NCI-H446 (cell line): ENCODE data around the gene ITGA3.
"Not testable (repeated sequence)": the region's sequence is repeated elsewhere in the genome, so short reads cannot be mapped to it uniquely, and the experiment has no call there.

Source experiments
- DNase-seq, 2 experiments: peaks; one replicate each; lab custom pipeline; 2025; lab: John Stamatoyannopoulos, UW

The ITGA3 gene

GRCh38 chr17:50052822-50053653, 2.9 kb upstream of the ITGA3 start:
- DNase-seq = no peak

GRCh38 chr17:50053654-50053960, 2.3 kb upstream of the ITGA3 start:
- DNase-seq = no peak

GRCh38 chr17:50055055-50055425, 870 bp upstream of the ITGA3 start:
- DNase-seq = no peak

GRCh38 chr17:50056217-50056960, 479 bp downstream of the ITGA3 start:
- DNase-seq = no peak

- no peak for DNase-seq
These were observed 1.0 kb downstream of the ITGA3 start for GRCh38 chr17:50056961-50057330.

- DNase-seq = no peak
These were observed 1.6 kb downstream of the ITGA3 start for GRCh38 chr17:50057521-50057991.

GRCh38 chr17:50058296-50058953, 2.5 kb downstream of the ITGA3 start:
- no peak for DNase-seq

GRCh38 chr17:50059256-50059655, 3.3 kb downstream of the ITGA3 start:
- no peak for DNase-seq

GRCh38 chr17:50059759-50060273, 3.9 kb downstream of the ITGA3 start:
- DNase-seq = no peak

- DNase-seq = peak in 1 of 2 experiments; percentile 45
These were observed 5.2 kb downstream of the ITGA3 start for GRCh38 chr17:50060951-50061712.

GRCh38 chr17:50061713-50062045, 5.8 kb downstream of the ITGA3 start:
- DNase-seq = not testable (repeated sequence)

- DNase-seq = peak in 1 of 2 experiments; percentile 38
These were observed 6.7 kb downstream of the ITGA3 start for GRCh38 chr17:50062293-50063243.

- DNase-seq = no peak
These were observed 7.8 kb downstream of the ITGA3 start for GRCh38 chr17:50063561-50064252.

GRCh38 chr17:50064253-50065001, 8.5 kb downstream of the ITGA3 start:
- no peak for DNase-seq

- DNase-seq = no peak
These were observed 9.1 kb downstream of the ITGA3 start for GRCh38 chr17:50065056-50065455.

- DNase-seq = no peak
These were observed 11.1 kb downstream of the ITGA3 start for GRCh38 chr17:50066995-50067394.

GRCh38 chr17:50067996-50068395, 12.1 kb downstream of the ITGA3 start:
- no peak for DNase-seq

GRCh38 chr17:50070908-50071680, 15.2 kb downstream of the ITGA3 start:
- no peak for DNase-seq

- no peak for DNase-seq
These were observed 15.8 kb downstream of the ITGA3 start for GRCh38 chr17:50071692-50072091.
